ENCODE measurements around the gene CDH12. TPM values are rescaled to one million over a fixed set of nuclear protein-coding genes. Genes with fewer than 3 reads are reported as not detected.
"Not testable (repeated sequence)": the region's sequence is repeated elsewhere in the genome, so short reads cannot be mapped to it uniquely, and the experiment has no call there.

CDH12 gene
- total and polyA plus RNA-seq, 2 experiments from 2014 or later = not detected

GRCh38 chr5:22151801-22152200 is 701.3 kb downstream of the CDH12 start:
- H3K27me3 ChIP-seq (replicated peaks; ENCODE audit: insufficient read depth); H3F3A ChIP-seq (ENCODE audit: insufficient read depth); H3K4me1 ChIP-seq (ENCODE audit: insufficient read depth); H3K9me2 ChIP-seq (ENCODE audit: insufficient read depth); H3K79me2 ChIP-seq (ENCODE audit: insufficient read depth); H2AFZ ChIP-seq; H3K27ac ChIP-seq; H3K36me3 ChIP-seq (ENCODE audit: low read depth); H4K20me1 ChIP-seq (ENCODE audit: insufficient read depth); H3K4me3 ChIP-seq; in situ Hi-C loops (cut with MboI); DNase-seq; H3K4me2 ChIP-seq (ENCODE audit: unreplicated experiment); H3K9ac ChIP-seq; H3K9me3 ChIP-seq (ENCODE audit: low read depth): not testable (repeated sequence)
- 33 to 45% methylated on average over 9 of the region's 9 CpGs for WGBS, 2 experiments (ENCODE audit: low coverage in 1 of 2, low lambda C conversion rate in 2 of 2, missing lambda C conversion rate in 2 of 2)

- not testable (repeated sequence) for H3K4me3 ChIP-seq, DNase-seq
These were observed 712.7 kb downstream of the CDH12 start for GRCh38 chr5:22140418-22140817.

GRCh38 chr5:22139662-22140300 is 713.4 kb downstream of the CDH12 start:
- H3K27ac ChIP-seq; in situ Hi-C loops (cut with MboI); H2AFZ ChIP-seq; H3K9me2 ChIP-seq (ENCODE audit: insufficient read depth); H3K36me3 ChIP-seq (ENCODE audit: low read depth); H3K27me3 ChIP-seq (replicated peaks; ENCODE audit: insufficient read depth); H3F3A ChIP-seq (ENCODE audit: insufficient read depth); H3K4me1 ChIP-seq (ENCODE audit: insufficient read depth); DNase-seq; H3K9ac ChIP-seq; H3K4me2 ChIP-seq (ENCODE audit: unreplicated experiment); H3K79me2 ChIP-seq (ENCODE audit: insufficient read depth); H4K20me1 ChIP-seq (ENCODE audit: insufficient read depth); H3K4me3 ChIP-seq; H3K9me3 ChIP-seq (ENCODE audit: low read depth): not testable (repeated sequence)
- 4 to 6% methylated on average over 6 of the region's 6 CpGs for WGBS, 2 experiments (ENCODE audit: low coverage in 1 of 2, low lambda C conversion rate in 2 of 2, missing lambda C conversion rate in 2 of 2)

More at GRCh38 chr5:22140418-22140817, 712.7 kb downstream of the CDH12 start:
- H3F3A ChIP-seq (ENCODE audit: insufficient read depth); H3K9me3 ChIP-seq (ENCODE audit: low read depth); H4K20me1 ChIP-seq (ENCODE audit: insufficient read depth); H3K36me3 ChIP-seq (ENCODE audit: low read depth); H3K9ac ChIP-seq; H3K4me1 ChIP-seq (ENCODE audit: insufficient read depth); H3K27ac ChIP-seq; H3K4me2 ChIP-seq (ENCODE audit: unreplicated experiment); H3K9me2 ChIP-seq (ENCODE audit: insufficient read depth); in situ Hi-C loops (cut with MboI); H3K27me3 ChIP-seq (replicated peaks; ENCODE audit: insufficient read depth); H2AFZ ChIP-seq; H3K79me2 ChIP-seq (ENCODE audit: insufficient read depth): not testable (repeated sequence)
- WGBS, 2 experiments (ENCODE audit: low coverage in 1 of 2, low lambda C conversion rate in 2 of 2, missing lambda C conversion rate in 2 of 2) = 47 to 71% methylated on average over 1 of the region's 1 CpG

GRCh38 chr5:22111320-22111719 is 741.8 kb downstream of the CDH12 start:
- Histone ChIP-seq H3K4me1 (ENCODE audit: insufficient read depth) (no peaks in the 10 kb centered on the region), H3K4me2 (ENCODE audit: unreplicated experiment) (no peak overlapping the region), H2AFZ (no peak overlapping the region), H3K27me3 (replicated peaks; ENCODE audit: insufficient read depth) (no peaks in the 10 kb centered on the region), H3K9me3 (ENCODE audit: low read depth) (no peaks in the 10 kb centered on the region), H3K9me2 (ENCODE audit: insufficient read depth) (no peaks in the 10 kb centered on the region), H4K20me1 (ENCODE audit: insufficient read depth) (no peaks in the 10 kb centered on the region), H3K79me2 (ENCODE audit: insufficient read depth) (no peaks in the 10 kb centered on the region), H3K9ac (no peak overlapping the region), H3F3A (ENCODE audit: insufficient read depth) (no peaks in the 10 kb centered on the region), H3K4me3 (no peak overlapping the region), H3K36me3 (ENCODE audit: low read depth) (no peaks in the 10 kb centered on the region), H3K27ac (no peak overlapping the region)
- 8 to 18% methylated on average over 3 of the region's 3 CpGs for WGBS, 2 experiments (ENCODE audit: low coverage in 1 of 2, low lambda C conversion rate in 2 of 2, missing lambda C conversion rate in 2 of 2)
- DNase-seq = no peak
- in situ Hi-C loops (cut with MboI) = no loop called here
- TF ChIP-seq EZH2phosphoT487 (IDR thresholded peaks at IDR 0.05; ENCODE audit: insufficient read depth, low read depth) (no peak), EZH2 (IDR thresholded peaks at IDR 0.05; ENCODE audit: insufficient read depth, poor library complexity, severe bottlenecking) (no peak)

GRCh38 chr5:22109315-22109714 is 743.8 kb downstream of the CDH12 start:
- DNase-seq = no peak
- no peak overlapping the region for H3K9ac ChIP-seq
- no peaks in the 10 kb centered on the region for H3K36me3 ChIP-seq (ENCODE audit: low read depth)
- no peak overlapping the region for H3K27ac ChIP-seq
- no peaks in the 10 kb centered on the region for H3K27me3 ChIP-seq (replicated peaks; ENCODE audit: insufficient read depth)
- in situ Hi-C loops (cut with MboI) = no loop called here
- no peak for TF ChIP-seq EZH2phosphoT487 (IDR thresholded peaks at IDR 0.05; ENCODE audit: insufficient read depth, low read depth)
- no peak for TF ChIP-seq EZH2 (IDR thresholded peaks at IDR 0.05; ENCODE audit: insufficient read depth, poor library complexity, severe bottlenecking)
- no peaks in the 10 kb centered on the region for H3K79me2 ChIP-seq (ENCODE audit: insufficient read depth)
- no peak overlapping the region for H3K4me3 ChIP-seq
- no peaks in the 10 kb centered on the region for H3F3A ChIP-seq (ENCODE audit: insufficient read depth)
- H2AFZ ChIP-seq = no peak overlapping the region
- H3K9me2 ChIP-seq (ENCODE audit: insufficient read depth) = no peaks in the 10 kb centered on the region
- H3K9me3 ChIP-seq (ENCODE audit: low read depth) = no peaks in the 10 kb centered on the region
- H4K20me1 ChIP-seq (ENCODE audit: insufficient read depth) = no peaks in the 10 kb centered on the region
- H3K4me2 ChIP-seq (ENCODE audit: unreplicated experiment) = no peak overlapping the region
- H3K4me1 ChIP-seq (ENCODE audit: insufficient read depth) = no peaks in the 10 kb centered on the region
